ENCODE results near the gene HIC2. TPM values are rescaled to one million over a fixed set of nuclear protein-coding genes. Genes with fewer than 3 reads are reported as not detected.
A peak's percentile ranks its signal among the peaks of the same experiment; 100 is the strongest.
"Not testable (repeated sequence)": the region's sequence is repeated elsewhere in the genome, so short reads cannot be mapped to it uniquely, and the experiment has no call there.

Gene HIC2
- total RNA-seq, 1 experiment from 2014 or later: 3.4 TPM

- DNase-seq (ENCODE audit: low read depth): no peak
These were observed 32.6 kb downstream of the HIC2 start for GRCh38 chr22:21449531-21450319.

- DNase-seq (ENCODE audit: low read depth): no peak
These were observed 33.2 kb downstream of the HIC2 start for GRCh38 chr22:21450320-21450831.

GRCh38 chr22:21450858-21451353, 33.7 kb downstream of the HIC2 start:
- no peak for DNase-seq (ENCODE audit: low read depth)

GRCh38 chr22:21451545-21452520, 34.7 kb downstream of the HIC2 start:
- no peak for DNase-seq (ENCODE audit: low read depth)

- not testable (repeated sequence) for DNase-seq (ENCODE audit: low read depth)
These were observed 35.5 kb downstream of the HIC2 start for GRCh38 chr22:21452666-21453065.

GRCh38 chr22:21454998-21455333, 37.8 kb downstream of the HIC2 start:
- not testable (repeated sequence) for DNase-seq (ENCODE audit: low read depth)

- no peak for DNase-seq (ENCODE audit: low read depth)
These were observed 38.3 kb downstream of the HIC2 start for GRCh38 chr22:21455334-21456089.

GRCh38 chr22:21457023-21457787, 40.0 kb downstream of the HIC2 start:
- no peak for DNase-seq (ENCODE audit: low read depth)

- not testable (repeated sequence) for DNase-seq (ENCODE audit: low read depth)
These were observed 45.5 kb downstream of the HIC2 start for GRCh38 chr22:21462672-21463071.

- not testable (repeated sequence) for DNase-seq (ENCODE audit: low read depth)
These were observed 50.4 kb downstream of the HIC2 start, which contains the start of gene TMEM191C for GRCh38 chr22:21467337-21468193. Gene TMEM191C (plus strand): TSS chr22:21467387. CDS start chr22:21467460, 73 bp downstream.

GRCh38 chr22:21468194-21469096, 51.3 kb downstream of the HIC2 start:
- peak; percentile 88 for DNase-seq (ENCODE audit: low read depth)

- not testable (repeated sequence) for DNase-seq (ENCODE audit: low read depth)
These were observed 52.2 kb downstream of the HIC2 start for GRCh38 chr22:21469097-21469994.

GRCh38 chr22:21472984-21473383, 55.8 kb downstream of the HIC2 start:
- not testable (repeated sequence) for DNase-seq (ENCODE audit: low read depth)

- DNase-seq (ENCODE audit: low read depth): not testable (repeated sequence)
These were observed 56.5 kb downstream of the HIC2 start for GRCh38 chr22:21473664-21474063.

- DNase-seq (ENCODE audit: low read depth): not testable (repeated sequence)
These were observed 66.9 kb downstream of the HIC2 start for GRCh38 chr22:21484039-21484438.

GRCh38 chr22:21487723-21488122, 70.6 kb downstream of the HIC2 start:
- DNase-seq (ENCODE audit: low read depth): not testable (repeated sequence)

GRCh38 chr22:21489149-21489680, 72.0 kb downstream of the HIC2 start:
- not testable (repeated sequence) for DNase-seq (ENCODE audit: low read depth)

Data from HT1080 (cell line).